Effector memory CD8-positive, alpha-beta T cell (primary cell): ENCODE results near the gene PDRG1.
"Not testable (repeated sequence)": the region's sequence is repeated elsewhere in the genome, so short reads cannot be mapped to it uniquely, and the experiment has no call there.

ENCODE experiments used
- ATAC-seq: fragments of 150-1000 bp; cut with Tn5 transposase; replicated peaks from 2 replicates; pipeline ENCODE4 v1.10.0; 2021; ENCODE audit warnings: mild to moderate bottlenecking, moderate library complexity
- DNase-seq, 3 experiments: peaks; one replicate each; pipeline ENCODE4 v3.0.0; 2021
- H3K27ac Mint-ChIP-seq, 2 donors: one replicate each; pipeline ENCODE4 v1.8.0; 2022; ENCODE audit warnings: mild to moderate bottlenecking in 2 of 2, mixed read lengths in 2 of 2, moderate library complexity in 2 of 2
- H3K27me3 Mint-ChIP-seq, 2 donors: one replicate each; pipeline ENCODE4 v1.8.0; 2022; ENCODE audit warnings: mixed read lengths in 2 of 2
- H3K36me3 Mint-ChIP-seq: one replicate; pipeline ENCODE4 v1.8.0; 2022; ENCODE audit warnings: mild to moderate bottlenecking, moderate library complexity, mixed read lengths; ENCODE audit not compliant: insufficient read depth
- H3K4me1 Mint-ChIP-seq, 2 donors: one replicate each; pipeline ENCODE4 v1.8.0; 2022; ENCODE audit warnings: low read depth in 2 of 2, mixed read lengths in 2 of 2
- H3K4me3 Mint-ChIP-seq, 2 donors: one replicate each; pipeline ENCODE4 v1.8.0; 2022; ENCODE audit warnings: mild to moderate bottlenecking in 2 of 2, mixed read lengths in 2 of 2, moderate library complexity in 2 of 2
- H3K9me3 Mint-ChIP-seq, 2 donors: one replicate each; pipeline ENCODE4 v1.8.0; 2022; ENCODE audit warnings: mixed read lengths in 2 of 2

The PDRG1 gene

DNA sequence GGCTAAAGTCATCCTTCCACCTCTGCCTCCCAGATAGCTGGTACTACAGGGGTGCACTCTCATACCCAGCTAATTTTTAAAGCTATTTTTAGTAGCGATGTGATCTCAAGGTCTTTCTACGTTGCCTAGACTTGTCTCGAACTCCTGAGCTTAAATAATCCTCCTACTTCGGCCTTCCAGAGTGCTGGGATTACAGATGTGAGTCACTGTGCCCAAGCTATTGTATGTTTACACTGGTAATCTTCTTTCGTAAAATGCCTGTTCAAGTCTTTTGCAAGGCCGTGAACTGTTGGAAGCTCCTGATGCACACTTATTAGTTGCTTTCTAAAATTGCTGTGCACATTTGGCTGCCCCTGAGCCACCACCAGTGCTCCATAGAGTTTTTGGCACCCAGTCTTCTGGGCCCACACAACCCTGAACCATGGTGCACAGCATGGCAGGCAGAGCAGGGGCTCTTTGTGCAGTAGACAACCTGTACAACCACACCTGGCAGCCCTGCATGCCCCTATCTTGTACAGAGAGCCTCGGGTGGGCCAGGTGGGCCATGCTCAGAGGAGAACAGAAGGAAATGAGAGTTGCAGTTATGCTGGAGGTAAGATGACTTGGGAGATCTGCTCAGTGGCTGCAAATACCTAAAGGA lies 33.3 kb downstream of the PDRG1 start:
- no peaks in the 10 kb centered on the region for H3K9me3 Mint-ChIP-seq
- DNase-seq (no peak), ATAC-seq (no peak)
- H3K36me3 Mint-ChIP-seq: peaks cover 2% of the 10 kb centered on the region
- no peak overlapping the region for H3K27ac Mint-ChIP-seq
- H3K4me3 Mint-ChIP-seq: no peak overlapping the region
- peaks cover 38 to 59% of the 10 kb centered on the region in 2 donors for H3K27me3 Mint-ChIP-seq
- peaks cover 0 to under 1% of the 10 kb centered on the region in 2 donors for H3K4me1 Mint-ChIP-seq

DNA sequence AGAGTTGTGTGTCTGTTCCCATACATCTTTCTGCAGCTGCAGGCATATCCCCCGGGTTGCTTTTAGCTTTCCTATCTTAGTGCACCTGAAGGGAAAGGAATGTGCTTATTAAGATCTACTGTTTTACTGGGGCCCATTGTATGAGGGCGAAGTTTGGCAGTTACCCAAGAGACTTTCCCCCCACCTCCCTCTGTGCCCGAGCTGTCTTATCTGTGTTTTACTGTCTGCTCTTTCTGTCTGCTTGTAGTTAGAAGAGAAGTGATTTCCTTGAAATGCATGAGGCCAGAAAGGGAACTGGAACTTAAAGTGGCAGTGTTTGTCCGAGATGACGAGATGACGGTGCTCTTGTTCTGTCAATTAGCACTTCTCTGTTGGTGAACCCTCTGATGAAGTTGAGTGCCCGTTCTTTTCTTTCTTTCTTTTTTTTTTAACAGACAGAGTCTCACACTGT lies 33.9 kb downstream of the PDRG1 start:
- not testable (repeated sequence) for H3K4me1 Mint-ChIP-seq, H3K27ac Mint-ChIP-seq

DNA sequence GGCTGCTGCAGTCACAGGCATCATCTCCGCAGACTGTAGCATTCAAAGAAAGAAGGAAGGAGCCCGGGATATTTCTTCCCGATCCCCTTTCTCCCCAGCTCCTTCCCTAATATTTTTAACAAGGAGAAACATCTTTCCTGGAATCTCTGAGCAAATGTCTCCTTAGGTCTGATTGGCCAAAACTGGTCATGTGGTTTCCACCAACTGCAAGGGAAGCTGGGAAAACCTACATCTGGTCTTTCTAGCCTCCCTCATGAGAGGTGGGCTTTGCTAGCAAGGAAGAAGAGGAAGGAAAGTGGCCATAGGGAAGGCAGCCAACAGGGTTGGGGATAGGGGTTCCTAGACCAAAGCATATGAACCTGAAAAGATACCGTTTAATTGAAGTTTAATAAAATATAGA lies 35.1 kb downstream of the PDRG1 start:
- Mint-ChIP-seq H3K36me3 (peaks cover 2% of the 10 kb centered on the region), H3K27me3 (peaks cover 31 to 42% of the 10 kb centered on the region in 2 donors), H3K27ac (no peak overlapping the region), H3K4me1 (no peaks in the 10 kb centered on the region), H3K9me3 (no peaks in the 10 kb centered on the region), H3K4me3 (no peak overlapping the region)
- no peak for DNase-seq
- ATAC-seq: no peak

More for the DNA sequence above, 33.9 kb downstream of the PDRG1 start:
- peaks cover 32 to 53% of the 10 kb centered on the region in 2 donors for H3K27me3 Mint-ChIP-seq
- H3K4me3 Mint-ChIP-seq, DNase-seq, ATAC-seq, H3K36me3 Mint-ChIP-seq, H3K9me3 Mint-ChIP-seq: not testable (repeated sequence)

DNA sequence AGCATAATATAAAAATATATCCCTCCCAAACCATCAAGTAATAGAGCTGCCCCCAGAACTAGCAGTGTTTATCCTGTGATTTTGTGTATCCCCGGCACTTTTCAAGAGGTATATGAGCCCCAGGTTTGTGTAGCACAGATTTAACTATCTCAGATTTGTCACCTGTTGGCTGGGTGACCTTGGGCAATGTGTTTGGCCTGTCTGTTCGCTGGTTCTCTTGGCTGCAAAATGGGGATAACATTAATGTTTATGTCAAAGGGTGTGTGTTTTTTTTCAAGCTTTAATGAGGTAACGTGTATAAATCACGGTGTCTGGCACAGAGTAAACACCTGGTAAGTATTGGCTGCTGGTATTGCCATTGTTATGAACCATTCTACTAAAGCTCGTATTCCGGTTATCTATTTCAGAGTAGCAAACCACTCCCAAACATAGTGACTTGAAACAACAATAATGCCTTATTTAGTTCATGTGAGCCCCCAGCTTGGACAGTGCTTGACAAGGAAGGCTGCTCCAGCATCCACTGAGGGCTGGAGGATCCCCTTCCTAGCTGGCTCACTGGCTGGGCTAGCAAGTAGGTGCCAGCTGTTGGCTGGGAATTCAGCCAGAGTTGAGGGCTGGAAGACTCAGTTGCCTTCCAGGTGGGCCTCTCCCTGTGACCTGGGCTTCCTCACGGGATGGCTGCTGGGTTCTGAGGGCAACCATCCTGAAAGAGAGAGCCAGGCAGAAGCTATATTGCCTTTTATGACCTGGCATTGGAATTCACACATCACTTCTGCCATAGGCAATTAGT lies 36.2 kb downstream of the PDRG1 start:
- ATAC-seq (no peak), DNase-seq (no peak)
- no peaks in the 10 kb centered on the region for H3K9me3 Mint-ChIP-seq
- H3K27me3 Mint-ChIP-seq: peaks cover 28 to 37% of the 10 kb centered on the region in 2 donors
- no peak overlapping the region for H3K27ac Mint-ChIP-seq
- H3K4me3 Mint-ChIP-seq: no peak overlapping the region
- H3K36me3 Mint-ChIP-seq: peaks cover 2% of the 10 kb centered on the region
- no peaks in the 10 kb centered on the region for H3K4me1 Mint-ChIP-seq

DNA sequence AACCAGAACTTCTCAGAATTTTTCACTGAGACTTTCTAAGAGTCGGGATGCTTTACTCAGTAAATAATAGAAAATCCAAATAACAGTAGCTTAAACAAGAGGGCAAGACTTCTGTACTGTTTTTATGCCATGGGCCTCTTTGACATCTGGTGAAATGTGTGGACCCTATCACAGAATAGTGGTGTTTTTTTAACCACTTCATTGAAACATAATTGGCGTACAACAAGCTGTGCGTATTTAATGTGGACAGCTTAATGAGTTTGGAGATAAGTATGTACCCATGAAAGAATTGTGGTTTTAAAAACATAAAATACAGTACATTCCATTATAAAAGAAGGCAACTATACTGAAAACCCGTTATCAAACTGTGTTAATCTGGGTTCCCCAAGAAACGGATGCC lies 37.7 kb downstream of the PDRG1 start:
- Mint-ChIP-seq H3K27me3 (peaks cover 15 to 22% of the 10 kb centered on the region in 2 donors), H3K4me1 (no peaks in the 10 kb centered on the region), H3K9me3 (no peaks in the 10 kb centered on the region), H3K36me3 (peaks cover 2% of the 10 kb centered on the region), H3K4me3 (no peak overlapping the region), H3K27ac (no peak overlapping the region)
- ATAC-seq (no peak), DNase-seq (no peak)

DNA sequence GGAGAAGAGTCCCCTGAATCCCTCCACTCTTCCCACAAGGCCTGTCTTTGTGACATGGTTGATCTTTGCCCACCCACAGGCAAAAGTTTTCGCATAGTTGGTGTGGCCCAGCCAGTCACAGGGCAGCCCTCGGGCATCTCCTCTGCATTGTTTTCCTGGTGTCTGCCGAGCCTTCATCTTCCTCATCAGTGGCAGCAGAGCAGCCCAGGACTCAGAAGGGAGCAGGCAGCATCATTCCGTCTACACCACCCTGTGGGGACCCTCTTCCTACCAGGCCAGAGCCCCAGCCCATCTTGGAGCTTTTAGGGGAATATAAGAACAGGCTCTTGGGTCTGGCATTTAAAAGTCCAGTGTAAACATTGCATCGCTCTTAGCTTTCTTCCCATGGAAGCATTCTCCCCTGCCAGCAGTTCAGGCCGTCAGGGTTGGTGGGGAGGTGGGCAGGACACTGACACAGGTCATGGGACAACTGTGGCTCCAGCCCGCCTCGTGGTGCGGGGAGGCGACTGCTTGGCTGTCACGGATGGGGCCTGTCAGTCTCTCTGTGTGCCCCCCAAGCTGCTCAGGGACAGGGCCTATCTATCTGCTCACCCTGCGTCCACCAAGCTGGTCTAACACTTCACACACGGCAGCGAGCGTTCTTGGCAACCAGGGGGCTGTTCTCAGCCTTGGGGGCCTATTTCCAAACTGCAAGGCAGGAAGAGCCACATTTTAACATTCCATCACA lies 38.3 kb downstream of the PDRG1 start:
- no peak for DNase-seq
- peaks cover 2% of the 10 kb centered on the region for H3K36me3 Mint-ChIP-seq
- H3K4me1 Mint-ChIP-seq: no peaks in the 10 kb centered on the region
- no peak overlapping the region for H3K4me3 Mint-ChIP-seq
- H3K9me3 Mint-ChIP-seq: no peaks in the 10 kb centered on the region
- peaks cover 10 to 16% of the 10 kb centered on the region in 2 donors for H3K27me3 Mint-ChIP-seq
- ATAC-seq: no peak
- no peak overlapping the region for H3K27ac Mint-ChIP-seq

DNA sequence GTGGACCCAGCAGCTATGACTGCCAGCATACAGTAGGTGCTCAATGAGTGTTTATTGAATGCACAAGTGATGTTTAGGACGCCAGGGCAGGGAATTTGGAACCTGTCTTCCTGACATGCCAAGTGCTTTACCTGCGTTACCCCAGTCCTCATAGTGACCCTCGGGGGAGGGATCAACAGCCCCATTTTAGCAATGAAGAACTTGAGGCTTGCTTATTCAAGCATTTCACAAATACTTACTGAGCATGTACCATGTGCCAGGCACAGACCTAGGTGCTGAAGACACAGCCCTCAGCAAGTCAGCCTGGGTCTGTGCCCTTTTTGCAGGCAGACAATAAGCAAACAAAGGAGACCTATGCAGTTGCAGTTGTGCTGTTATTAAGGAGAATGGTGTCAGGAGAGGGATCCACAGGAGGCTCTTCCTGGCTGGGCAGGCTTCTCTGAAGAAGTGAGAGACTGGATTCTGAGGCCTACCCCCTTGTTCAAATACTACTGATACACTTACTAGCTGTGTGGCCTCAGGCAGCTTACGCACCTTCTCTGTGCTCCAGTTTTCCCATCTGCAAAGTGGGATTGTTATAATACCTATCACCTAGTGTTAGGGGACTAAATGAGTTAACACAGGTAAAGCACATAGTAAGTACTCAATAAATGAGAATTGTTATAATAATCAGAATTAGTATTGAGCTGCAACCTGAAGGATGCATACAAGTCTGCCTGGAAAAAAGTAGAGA lies 41.6 kb downstream of the PDRG1 start:
- ATAC-seq (no peak), DNase-seq (no peak)
- H3K36me3 Mint-ChIP-seq: peaks cover 2% of the 10 kb centered on the region
- H3K9me3 Mint-ChIP-seq: no peaks in the 10 kb centered on the region
- H3K27ac Mint-ChIP-seq: no peak overlapping the region
- H3K27me3 Mint-ChIP-seq: peaks cover 0 to 10% of the 10 kb centered on the region in 2 donors
- H3K4me3 Mint-ChIP-seq: no peak overlapping the region
- peaks cover 0 to 3% of the 10 kb centered on the region in 2 donors for H3K4me1 Mint-ChIP-seq

DNA sequence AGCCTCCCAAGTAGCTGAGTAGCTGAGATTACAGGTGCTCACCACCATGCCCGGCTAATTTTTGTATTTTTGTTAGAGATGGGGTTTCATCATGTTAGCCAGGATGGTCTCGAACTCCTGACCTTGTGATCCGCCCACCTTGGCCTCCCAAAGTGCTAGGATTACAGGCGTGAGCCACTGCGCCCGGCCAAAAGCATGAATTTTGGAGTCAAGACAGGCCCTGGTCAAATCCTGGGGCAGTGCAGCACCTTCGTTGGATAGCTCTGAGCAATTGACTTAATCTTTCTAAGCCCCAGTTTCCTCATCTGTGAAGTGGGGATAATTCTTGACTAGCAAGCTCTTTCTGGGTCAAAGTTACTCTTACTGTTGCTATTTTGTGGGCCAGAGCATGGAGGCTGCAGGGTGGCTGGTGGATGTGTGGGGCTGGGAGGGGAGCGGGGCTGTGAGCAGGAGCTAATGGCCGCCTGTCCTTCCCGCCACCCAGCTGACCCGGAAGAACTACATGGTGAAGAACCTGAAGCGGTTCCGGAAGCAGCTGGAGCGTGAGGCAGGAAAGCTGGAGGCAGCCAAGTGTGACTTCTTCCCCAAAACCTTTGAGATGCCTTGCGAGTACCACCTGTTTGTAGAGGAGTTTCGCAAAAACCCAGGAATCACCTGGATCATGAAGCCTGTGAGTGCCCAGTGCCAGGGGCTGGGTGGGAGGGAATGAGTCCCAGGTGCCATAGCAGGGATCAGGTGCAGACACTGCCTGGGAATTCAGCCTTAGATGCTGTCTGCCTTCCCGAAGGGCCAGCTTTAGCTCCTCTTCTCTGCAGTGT lies 42.4 kb downstream of the PDRG1 start:
- no peak for DNase-seq
- Mint-ChIP-seq H3K9me3 (no peaks in the 10 kb centered on the region), H3K36me3 (no peaks in the 10 kb centered on the region), H3K27ac (no peak overlapping the region), H3K4me3 (no peak overlapping the region), H3K4me1 (peaks cover 0 to 3% of the 10 kb centered on the region in 2 donors), H3K27me3 (peaks cover 0 to 10% of the 10 kb centered on the region in 2 donors)
- no peak for ATAC-seq

DNA sequence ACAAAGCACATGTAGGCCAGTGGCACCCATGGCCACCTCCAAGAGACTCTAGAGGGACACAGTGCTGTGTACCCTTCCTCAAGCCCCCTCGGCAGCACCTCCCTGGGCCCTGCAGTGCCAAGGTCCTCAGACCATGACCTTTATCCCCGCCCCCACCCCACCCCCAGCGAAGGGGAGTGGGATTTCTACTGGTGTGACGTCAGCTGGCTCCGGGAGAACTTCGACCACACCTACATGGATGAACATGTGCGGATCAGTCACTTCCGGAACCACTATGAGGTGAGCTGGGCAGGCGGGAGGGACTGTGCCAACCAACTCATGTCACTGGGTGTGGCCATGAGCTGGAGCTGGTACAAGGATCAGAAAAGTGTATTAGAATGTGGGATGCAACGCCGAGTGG lies 43.4 kb downstream of the PDRG1 start:
- no peaks in the 10 kb centered on the region for H3K36me3 Mint-ChIP-seq
- no peak overlapping the region for H3K4me3 Mint-ChIP-seq
- H3K9me3 Mint-ChIP-seq: no peaks in the 10 kb centered on the region
- DNase-seq: no peak
- H3K27ac Mint-ChIP-seq: no peak overlapping the region
- peaks cover 4 to 10% of the 10 kb centered on the region in 2 donors for H3K27me3 Mint-ChIP-seq
- ATAC-seq: no peak
- H3K4me1 Mint-ChIP-seq: peaks cover 0 to 3% of the 10 kb centered on the region in 2 donors

DNA sequence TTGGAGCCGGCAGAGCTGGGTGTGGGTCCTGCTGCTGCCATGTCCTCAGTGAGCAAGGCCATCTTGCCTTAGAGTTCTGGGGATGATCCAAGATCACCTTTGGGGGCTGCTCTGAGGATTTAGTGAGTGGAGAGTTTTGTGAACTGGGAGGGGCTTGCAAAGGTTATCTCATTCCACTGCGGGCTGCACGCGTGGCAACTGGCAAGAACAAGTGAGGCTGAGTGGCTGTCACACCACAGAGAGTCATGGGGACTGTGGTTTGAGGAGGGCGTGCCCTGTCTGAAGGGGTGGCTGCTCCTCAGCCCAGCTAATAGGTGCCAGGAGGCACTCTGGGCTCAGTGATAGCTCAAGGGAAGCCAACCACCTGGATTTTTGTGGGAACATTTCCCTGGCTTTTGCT lies 43.8 kb downstream of the PDRG1 start:
- Mint-ChIP-seq H3K27ac (no peak overlapping the region), H3K36me3 (no peaks in the 10 kb centered on the region), H3K4me3 (no peak overlapping the region), H3K9me3 (no peaks in the 10 kb centered on the region), H3K4me1 (peaks cover 0 to 3% of the 10 kb centered on the region in 2 donors), H3K27me3 (peaks cover 6 to 10% of the 10 kb centered on the region in 2 donors)
- ATAC-seq: peak; percentile 52
- no peak for DNase-seq

DNA sequence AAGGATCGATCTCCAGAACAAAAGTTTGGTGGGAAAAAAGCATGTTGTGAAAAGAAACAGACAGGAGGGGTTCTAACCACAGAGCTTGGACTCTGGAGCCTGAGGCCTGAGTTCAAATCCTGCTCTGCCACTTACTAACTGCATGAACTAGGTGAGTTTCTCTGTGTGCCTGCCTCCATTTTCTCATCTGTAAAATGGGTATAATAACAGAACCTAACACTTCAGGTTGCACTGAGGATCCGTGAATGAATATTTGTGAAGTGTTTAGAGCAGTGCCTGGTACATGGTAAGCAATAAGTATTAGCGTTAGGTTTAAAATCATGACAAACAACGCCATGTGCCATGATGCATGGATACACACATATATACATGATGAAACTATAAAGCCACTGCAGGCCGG lies 44.8 kb downstream of the PDRG1 start:
- Mint-ChIP-seq H3K4me3 (no peak overlapping the region), H3K27me3 (peaks cover 6 to 10% of the 10 kb centered on the region in 2 donors), H3K9me3 (no peaks in the 10 kb centered on the region), H3K27ac (no peak overlapping the region), H3K4me1 (peaks cover 0 to 3% of the 10 kb centered on the region in 2 donors), H3K36me3 (no peaks in the 10 kb centered on the region)
- DNase-seq (no peak), ATAC-seq (no peak)

DNA sequence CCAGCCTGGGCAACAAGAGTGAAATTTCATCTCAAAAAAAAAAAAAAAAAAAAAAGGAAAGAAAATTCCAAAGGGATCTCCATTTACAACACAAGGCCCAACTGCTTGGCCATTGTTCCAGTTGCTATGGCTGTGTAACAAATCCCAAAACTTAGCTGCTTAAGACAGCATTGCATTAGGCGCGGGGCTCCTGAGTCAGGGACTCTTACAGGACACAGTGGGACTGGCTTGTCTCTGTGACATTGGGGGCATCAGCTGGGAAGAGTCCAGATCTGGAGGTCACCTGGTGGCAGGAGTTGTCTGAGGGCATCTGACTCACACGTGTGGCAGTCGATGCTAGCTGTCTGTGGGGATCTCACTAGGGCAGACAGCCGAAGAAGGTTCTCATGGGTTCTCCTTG lies 45.8 kb downstream of the PDRG1 start:
- no peaks in the 10 kb centered on the region for H3K36me3 Mint-ChIP-seq
- no peak overlapping the region for H3K4me3 Mint-ChIP-seq
- peaks cover 6 to 10% of the 10 kb centered on the region in 2 donors for H3K27me3 Mint-ChIP-seq
- peaks cover 0 to 3% of the 10 kb centered on the region in 2 donors for H3K4me1 Mint-ChIP-seq
- DNase-seq: no peak
- no peak for ATAC-seq
- no peak overlapping the region for H3K27ac Mint-ChIP-seq
- no peaks in the 10 kb centered on the region for H3K9me3 Mint-ChIP-seq
